Activated CD4-positive, alpha-beta T cell treated with anti-CD3 and anti-CD28 coated beads, Interleukin-2, Interleukin-4, amounts not matched to agents 100 ng/mL and 50 ng/mL, durations not matched to agents 16 hours and 8 hours (primary cell): ENCODE data around the gene NELFB.

Experiments
- DNase-seq: peaks from one replicate; pipeline ENCODE4 v3.0.0-alpha.2; 2020; ENCODE audit warnings: low spot score

NELFB gene

DNA sequence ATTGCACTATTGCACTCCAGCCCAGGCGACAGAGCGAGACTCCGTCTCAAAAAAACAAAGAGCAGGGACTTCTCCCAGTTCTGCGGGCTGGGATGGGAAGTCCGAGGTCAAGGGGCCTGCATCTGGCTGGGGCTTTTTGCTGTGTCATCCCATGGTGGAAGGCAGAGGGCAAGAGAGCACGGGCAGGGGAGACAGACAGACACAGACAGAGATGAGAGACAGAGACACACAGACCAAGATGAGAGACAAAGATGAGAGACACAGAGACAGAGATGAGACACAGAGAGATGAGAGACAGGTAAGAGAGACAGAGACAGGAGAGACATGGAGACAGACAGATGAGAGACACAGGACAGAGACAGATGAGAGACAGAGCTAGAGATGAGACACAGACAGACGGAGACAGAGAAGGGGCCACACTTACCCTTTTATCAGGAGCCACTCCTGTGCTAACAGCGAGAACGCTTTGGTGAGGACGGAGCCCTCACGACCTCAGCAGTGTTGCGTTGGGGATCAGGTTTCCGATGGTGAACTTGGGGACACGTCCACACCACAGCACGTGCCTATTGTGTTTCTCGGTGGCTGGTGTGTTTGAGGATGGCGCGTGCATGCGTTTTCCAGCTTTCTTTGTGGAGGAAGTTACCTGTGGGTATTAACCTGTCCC, 13.5 kb downstream of the NELFB start:
- no peak for DNase-seq

DNA sequence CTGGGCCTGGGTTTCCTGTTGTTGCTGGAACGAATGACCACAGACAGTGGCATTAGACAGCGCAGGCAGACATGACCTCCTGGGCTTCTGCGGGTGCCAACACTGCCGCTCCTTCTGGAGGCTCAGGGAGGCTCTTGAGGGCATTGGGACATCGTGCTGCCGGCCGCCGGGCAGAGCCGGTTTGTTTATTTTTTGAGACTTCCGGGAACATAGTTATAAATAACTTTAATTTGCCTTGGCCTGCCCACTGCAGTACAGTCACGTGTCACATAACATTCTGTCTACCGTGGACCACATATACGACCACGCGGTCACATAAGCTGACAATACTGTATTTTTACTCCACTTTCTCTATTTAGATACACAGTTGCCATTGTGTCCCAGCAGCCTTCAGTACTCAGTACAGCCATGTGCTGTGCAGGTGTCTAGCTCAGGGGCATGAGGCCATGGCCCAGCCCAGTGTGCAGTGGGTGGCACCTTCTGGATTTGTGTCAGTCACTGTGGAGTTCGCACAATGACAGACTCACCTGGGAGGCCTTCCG, 14.2 kb downstream of the NELFB start:
- no peak for DNase-seq

GRCh38 chr9:137270929-137271695, 16.0 kb downstream of the NELFB start:
- DNase-seq, result no peak

DNA sequence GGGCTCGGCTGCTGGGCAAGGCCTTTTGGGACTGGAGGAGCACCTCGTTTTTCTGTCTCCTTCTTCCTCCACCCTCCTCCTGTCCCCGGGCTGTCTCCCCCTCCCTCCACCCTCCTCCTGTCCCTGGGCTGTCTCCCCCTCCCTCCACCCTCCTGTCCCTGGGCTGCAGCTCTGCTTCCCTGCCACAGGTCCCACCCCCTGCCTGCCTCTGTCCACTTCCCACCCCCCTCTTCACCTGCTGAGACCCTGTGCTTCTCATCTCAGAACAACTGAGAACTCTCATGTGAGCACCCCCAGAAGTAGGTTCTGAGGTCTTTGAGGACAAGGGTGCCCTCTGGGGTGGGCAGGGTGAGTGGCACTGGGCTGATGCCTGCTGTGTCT, 16.6 kb downstream of the NELFB start:
- DNase-seq, result no peak

- no peak for DNase-seq
Observed at GRCh38 chr9:137272241-137273094, 17.3 kb downstream of the NELFB start.

- no peak for DNase-seq
Observed at GRCh38 chr9:137273095-137273490, 18.0 kb downstream of the NELFB start.

GRCh38 chr9:137273611-137274320, 18.6 kb downstream of the NELFB start:
- no peak for DNase-seq

DNA sequence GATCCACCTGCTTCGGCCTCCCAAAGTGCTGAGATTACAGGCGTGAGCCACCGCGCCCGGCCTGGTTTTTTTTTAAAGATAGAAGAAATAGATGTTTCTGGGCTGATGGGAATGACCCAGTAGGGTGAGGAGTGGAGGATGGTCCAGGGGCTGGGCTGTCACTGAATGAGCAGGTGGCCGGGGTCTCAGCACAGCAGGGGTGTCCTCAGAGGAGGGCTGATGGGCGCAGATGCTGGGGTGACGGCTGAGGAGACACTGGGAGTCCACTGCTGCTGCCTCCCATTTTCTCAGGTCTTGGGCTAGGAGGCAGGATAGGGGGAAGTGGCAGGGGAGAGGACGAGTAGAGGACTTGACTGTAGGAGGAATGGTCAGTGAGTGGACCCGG, 20.1 kb downstream of the NELFB start:
- no peak for DNase-seq

DNA sequence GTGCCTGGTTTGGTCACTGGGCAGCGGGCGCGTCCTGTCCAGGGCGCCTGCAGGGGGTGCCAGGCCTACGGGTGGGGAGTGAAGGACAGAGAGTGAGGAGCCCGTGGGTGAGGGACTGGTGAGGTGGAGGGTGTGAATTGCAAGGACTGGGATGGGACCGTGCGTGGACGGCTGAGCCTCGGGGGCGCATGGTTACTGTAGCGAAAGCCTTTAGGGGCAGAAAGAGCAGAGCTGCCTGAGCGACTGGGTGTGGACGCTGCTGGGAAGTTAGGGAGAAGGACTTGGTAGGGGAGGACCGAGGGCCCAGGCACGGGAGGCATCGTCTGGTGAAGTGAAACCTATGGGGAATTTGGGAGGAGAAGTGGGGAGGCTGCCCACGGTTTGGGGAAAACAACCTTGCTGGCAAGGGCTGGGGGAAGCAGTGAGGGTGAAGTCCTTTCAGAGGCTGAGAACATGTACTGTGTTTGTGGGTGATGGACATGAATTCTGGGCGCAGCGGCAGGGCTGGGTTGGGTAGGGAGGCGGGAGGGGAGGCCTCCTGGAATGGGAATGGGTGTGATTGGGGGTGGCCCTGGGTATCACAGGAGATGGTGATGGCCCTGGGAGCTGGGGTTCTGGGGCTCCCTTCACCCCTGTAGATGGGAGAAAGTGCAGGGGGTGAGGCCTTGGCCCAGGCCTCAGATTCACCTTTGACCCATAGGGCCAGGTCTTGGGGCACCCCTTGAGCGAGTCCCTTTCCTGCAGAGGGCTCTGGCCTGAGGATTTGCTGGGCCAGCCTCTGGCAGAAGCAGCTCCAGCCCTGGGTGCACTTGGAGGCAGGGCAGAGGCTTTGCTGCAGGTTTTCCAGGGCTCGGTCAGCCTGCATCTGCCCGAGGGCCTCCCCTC, 20.7 kb downstream of the NELFB start:
- DNase-seq, result no peak

DNA sequence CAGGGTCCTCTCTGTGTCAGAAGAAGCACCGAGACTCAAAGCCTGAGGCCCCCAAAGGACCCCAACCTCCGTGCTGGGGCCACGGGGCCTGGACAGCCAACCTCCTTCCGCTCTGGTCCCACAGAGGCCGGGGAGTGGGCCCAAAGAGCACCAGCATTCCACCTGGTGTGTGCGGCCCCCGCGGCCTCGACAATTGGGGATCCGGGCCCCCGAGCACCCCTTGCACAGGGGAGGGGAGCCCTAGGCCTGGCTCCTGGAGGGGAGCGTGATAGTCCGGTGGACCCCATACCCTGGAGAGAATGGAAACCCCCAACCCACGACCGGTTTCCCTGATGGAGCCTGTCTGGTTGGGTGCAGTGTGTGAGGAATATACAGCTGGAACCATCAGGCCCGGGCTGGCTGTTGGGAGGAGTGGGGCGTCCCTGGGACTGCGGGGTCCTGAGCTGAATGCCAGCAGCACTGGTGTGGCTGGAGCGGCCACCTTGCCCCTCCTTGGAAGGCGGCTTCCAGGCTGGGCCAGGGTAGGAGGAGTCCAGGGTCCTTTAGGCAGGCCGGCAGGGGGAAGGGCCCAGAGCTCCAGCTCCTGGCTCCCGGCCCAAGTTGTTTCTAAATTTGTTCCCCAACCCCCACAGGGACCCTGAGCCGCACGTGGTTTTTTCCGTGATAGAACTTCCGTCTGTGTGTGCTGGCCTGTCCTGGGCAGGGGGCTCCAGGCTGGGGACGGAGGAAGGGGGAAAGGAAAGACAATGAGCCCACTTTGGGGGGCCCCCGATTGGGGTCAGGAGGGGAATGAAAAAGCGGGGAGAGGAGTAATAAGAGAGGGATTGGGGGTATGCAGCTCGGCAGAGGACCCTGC, 21.6 kb downstream of the NELFB start:
- no peak for DNase-seq

DNA sequence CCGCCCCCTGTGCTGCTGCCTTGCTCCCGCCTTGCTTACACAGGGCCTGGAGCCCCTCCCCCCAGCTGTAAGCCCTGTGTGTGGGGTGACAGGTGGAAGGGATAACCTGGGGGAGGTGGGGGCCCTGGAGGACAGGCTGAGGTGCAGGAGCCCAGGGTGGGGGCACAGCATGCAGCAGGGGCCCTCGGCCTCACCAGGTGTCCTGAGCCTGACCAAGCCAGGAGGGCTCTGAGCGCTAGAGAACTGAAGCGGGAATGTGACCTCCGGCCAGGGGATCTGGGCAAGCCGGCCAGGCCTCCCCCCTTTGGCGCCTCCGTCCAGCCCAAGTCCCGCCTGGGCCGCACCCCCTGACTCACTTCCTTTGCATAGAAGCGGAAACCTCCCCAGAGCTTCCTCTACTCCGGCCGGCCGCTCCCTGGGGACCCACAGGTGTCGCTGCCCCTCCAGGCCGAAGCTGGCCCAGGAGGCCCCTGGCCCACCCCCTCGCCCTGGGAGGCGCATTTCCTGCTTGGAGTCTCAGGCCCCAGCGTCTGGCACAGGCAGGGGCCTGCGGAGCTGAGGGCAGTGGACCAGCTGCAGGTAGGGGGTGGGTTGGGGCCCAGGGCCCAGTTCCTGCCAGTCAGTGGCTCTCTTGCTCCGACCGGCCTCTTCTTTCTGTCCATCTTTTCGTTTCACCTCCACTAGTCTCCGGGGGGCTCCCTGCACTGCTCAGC, 22.4 kb downstream of the NELFB start, which contains the start of gene TOR4A:
Gene TOR4A (plus strand): TSS at position 398 of the 713 bp plus-strand sequence. CDS start 964 bp downstream, outside the sequence.
- peak; percentile 59 for DNase-seq

GRCh38 chr9:137278061-137278701, 23.1 kb downstream of the NELFB start:
- DNase-seq, result no peak

- no peak for DNase-seq
Observed at GRCh38 chr9:137278721-137279711, 23.9 kb downstream of the NELFB start.

GRCh38 chr9:137279741-137280473, 24.8 kb downstream of the NELFB start:
- DNase-seq, result no peak

DNA sequence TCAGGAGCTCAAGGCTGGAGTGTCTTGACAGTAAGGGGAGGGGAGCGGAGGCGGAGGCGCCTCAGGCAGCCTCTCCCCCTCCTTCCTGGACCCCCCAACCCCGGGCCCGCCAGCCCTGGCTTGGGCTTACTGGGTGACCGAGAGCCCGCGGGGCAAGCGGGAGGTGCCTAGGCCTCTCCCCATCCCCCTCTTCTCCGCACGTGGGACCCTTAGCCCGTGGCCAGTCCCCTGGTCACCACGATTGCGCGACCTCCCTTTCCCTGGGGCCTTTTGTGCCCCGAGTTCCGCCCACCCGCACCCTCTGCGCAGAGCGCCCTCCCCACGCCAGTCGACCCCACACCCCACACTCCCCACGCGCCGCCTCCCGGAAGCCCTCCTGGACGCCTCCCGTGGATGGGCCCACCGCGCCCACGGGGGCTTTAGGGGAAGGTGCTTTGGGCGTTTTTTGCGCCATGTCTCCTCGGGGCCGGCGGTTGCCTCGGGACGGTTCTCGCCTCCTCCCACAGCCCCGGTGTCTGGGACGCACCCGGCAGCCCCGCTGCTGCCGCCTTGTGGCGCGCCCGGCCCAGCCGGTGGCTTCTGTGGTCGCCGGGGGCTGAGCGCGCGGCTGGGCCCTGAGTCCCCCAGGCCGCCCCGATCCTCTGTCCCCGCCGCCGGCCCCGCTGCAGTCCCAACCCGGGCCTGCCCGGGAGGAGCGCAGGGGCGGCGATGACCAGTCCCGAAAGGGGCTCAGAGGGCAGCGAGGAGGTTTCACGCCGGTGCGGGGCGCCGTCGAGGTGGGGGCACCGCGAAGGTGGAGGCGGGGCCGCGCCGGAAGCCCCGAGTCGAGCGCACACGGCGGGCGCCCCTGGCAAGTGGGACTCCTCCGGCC, 25.6 kb downstream of the NELFB start:
- DNase-seq, result no peak
